ENCODE data around the gene BHLHA15. TPM values are rescaled to one million over a fixed set of nuclear protein-coding genes. Genes with fewer than 3 reads are reported as not detected.
A peak's percentile ranks its signal among the peaks of the same experiment; 100 is the strongest.

The BHLHA15 gene
- total and polyA plus RNA-seq, 9 of the 15 experiments (the other 6 are each of a cell fraction or from before 2014, with no cell fraction given): 0.22 to 2.0 (median 1.1) TPM; not detected in 4

DNA sequence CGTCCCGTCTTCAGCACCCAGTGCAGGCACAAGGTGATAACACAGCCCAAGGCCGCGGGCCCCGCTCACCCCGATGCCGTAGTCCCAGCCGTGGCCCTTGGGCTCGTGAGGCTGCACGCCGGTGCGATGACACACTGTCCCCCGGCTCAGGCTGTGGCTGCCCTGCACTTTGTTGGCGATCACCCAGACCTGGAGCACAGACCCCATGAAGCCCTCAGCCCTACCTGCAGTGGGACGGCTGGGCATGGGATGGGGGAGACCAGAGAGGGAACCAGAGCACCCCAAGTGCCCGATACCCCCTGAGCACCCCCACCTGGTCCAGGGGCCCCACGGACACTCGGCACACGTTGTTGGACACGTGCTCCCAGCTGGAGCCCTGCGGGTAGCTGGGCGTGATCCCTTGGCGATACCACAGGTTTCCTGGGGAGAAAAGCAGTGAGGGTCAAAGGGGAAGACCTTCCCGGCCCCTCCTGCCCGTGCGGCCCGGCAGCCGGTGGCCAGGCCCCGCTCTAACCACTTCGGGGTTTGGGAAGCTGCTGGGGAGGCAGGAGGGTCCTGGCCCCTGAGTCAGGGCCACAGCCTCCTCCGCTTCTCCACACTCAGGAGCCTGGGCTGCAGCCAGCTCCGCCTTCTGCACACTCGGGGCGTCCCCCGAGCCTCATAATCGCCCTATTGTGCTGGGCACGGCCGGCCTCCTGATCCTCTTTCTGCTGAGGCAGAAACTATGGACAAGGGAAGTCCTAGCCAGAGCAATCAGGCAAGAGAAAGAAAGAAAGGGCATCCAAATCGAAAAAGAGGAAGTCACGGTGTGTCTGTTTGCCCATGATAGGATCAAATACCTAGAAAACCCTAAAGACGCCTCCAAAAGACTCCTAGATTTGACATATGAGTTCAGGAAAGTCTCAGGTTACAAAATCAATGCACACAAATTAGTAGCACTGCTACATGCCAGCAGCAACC, 6.7 kb downstream of the BHLHA15 start (continued):
- TF ChIP-seq, protein P1, sequence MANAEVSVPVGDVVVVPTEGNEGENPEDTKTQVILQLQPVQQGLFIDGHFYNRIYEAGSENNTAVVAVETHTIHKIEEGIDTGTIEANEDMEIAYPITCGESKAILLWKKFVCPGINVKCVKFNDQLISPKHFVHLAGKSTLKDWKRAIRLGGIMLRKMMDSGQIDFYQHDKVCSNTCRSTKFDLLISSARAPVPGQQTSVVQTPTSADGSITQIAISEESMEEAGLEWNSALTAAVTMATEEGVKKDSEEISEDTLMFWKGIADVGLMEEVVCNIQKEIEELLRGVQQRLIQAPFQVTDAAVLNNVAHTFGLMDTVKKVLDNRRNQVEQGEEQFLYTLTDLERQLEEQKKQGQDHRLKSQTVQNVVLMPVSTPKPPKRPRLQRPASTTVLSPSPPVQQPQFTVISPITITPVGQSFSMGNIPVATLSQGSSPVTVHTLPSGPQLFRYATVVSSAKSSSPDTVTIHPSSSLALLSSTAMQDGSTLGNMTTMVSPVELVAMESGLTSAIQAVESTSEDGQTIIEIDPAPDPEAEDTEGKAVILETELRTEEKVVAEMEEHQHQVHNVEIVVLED (CRISPR knock-in tag; IDR thresholded peaks at IDR 0.05): no peak
- TF ChIP-seq XRCC4 (IDR thresholded peaks at IDR 0.05; ENCODE audit: extremely low read depth, insufficient read depth, insufficient read length) (no peak), KLF1 (tag; IDR thresholded peaks at IDR 0.05) (no peak), MCM7 (IDR thresholded peaks at IDR 0.05) (no peak), HMBOX1 (IDR thresholded peaks at IDR 0.05) (no peak), GATAD2B (IDR thresholded peaks at IDR 0.05; ENCODE audit: borderline replicate concordance) (no peak; the same call in 1 of the 2 replicates), TBP (optimal IDR thresholded peaks at IDR 0.05; ENCODE audit: low read depth, low read length) (no peak), ZMIZ1 (IDR thresholded peaks at IDR 0.05; ENCODE audit: low read depth in 2 of 2, low read length in 2 of 2) (no peak), ZNF384 (IDR thresholded peaks at IDR 0.05; ENCODE audit: low read depth, low read length) (no peak), ZNF431 (CRISPR knock-in tag; IDR thresholded peaks at IDR 0.05) (no peak), ZBTB7A (IDR thresholded peaks at IDR 0.05; ENCODE audit: borderline replicate concordance, control insufficient read depth, low read depth, low read length) (peak; percentile 28; the same call in 1 of the 2 replicates), THRB (CRISPR knock-in tag; conservative IDR thresholded peaks at IDR 0.05) (no peak), EGR1 (conservative IDR thresholded peaks at IDR 0.05) (peak; percentile 43), ZNF445 (CRISPR knock-in tag; IDR thresholded peaks at IDR 0.05; ENCODE audit: low read depth) (no peak), XRCC5 (IDR thresholded peaks at IDR 0.05; ENCODE audit: low read depth, low read length) (no peak), HLTF (IDR thresholded peaks at IDR 0.05) (no peak), HDAC6 (IDR thresholded peaks at IDR 0.05; ENCODE audit: low read depth, low read length) (no peak)
- TF ChIP-seq, protein P2, sequence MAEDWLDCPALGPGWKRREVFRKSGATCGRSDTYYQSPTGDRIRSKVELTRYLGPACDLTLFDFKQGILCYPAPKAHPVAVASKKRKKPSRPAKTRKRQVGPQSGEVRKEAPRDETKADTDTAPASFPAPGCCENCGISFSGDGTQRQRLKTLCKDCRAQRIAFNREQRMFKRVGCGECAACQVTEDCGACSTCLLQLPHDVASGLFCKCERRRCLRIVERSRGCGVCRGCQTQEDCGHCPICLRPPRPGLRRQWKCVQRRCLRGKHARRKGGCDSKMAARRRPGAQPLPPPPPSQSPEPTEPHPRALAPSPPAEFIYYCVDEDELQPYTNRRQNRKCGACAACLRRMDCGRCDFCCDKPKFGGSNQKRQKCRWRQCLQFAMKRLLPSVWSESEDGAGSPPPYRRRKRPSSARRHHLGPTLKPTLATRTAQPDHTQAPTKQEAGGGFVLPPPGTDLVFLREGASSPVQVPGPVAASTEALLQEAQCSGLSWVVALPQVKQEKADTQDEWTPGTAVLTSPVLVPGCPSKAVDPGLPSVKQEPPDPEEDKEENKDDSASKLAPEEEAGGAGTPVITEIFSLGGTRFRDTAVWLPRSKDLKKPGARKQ (CRISPR knock-in tag; IDR thresholded peaks at IDR 0.05): no peak

Measured in K562 (cell line).